ENCODE results near the gene GPS2.

DNA sequence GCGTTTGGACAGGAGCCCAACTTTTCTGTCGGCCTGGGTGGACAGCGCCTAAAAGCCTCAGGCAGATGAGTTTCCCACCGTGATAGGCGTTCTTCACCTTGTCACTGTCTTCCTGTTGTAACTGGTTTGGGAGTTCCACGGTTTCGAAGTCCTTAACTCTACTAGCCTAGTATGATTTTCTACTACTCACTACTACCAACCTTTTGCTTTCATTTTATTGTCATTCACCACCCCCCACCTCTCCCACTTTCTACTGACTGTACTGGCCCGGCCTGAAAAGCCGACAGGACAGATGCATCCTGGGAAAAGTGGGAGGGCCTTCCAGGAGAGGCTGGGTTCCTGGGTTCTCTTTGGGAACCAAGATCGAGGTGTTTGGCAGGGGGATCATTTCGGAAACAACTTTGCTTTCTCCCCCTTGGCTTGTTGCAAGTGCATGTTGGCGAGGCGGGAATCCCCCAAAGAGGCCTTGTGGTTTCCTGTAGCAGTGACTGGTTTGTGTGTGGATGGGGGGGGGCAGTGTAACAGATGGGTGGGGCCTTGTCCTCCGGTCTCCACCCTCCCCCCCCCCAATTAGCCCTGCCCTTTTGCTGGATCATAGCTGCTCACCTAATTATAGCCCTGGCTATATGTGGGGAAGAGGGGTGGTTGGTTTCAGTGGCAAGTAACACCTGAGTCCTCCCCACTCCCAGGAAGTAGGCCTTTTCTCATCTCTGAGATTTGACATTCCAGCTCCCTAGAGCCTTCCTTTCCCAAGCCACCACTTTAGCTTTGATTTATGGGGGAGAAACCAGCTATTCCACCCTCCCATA, 6.3 kb downstream of the GPS2 start:
- TF ChIP-seq, protein P1, sequence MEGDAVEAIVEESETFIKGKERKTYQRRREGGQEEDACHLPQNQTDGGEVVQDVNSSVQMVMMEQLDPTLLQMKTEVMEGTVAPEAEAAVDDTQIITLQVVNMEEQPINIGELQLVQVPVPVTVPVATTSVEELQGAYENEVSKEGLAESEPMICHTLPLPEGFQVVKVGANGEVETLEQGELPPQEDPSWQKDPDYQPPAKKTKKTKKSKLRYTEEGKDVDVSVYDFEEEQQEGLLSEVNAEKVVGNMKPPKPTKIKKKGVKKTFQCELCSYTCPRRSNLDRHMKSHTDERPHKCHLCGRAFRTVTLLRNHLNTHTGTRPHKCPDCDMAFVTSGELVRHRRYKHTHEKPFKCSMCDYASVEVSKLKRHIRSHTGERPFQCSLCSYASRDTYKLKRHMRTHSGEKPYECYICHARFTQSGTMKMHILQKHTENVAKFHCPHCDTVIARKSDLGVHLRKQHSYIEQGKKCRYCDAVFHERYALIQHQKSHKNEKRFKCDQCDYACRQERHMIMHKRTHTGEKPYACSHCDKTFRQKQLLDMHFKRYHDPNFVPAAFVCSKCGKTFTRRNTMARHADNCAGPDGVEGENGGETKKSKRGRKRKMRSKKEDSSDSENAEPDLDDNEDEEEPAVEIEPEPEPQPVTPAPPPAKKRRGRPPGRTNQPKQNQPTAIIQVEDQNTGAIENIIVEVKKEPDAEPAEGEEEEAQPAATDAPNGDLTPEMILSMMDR (IDR thresholded peaks at IDR 0.05; ENCODE audit: low read length): no peak
- TF ChIP-seq EZH2phosphoT487 (IDR thresholded peaks at IDR 0.05; ENCODE audit: low read length): no peak
